ENCODE data around the gene TIMM44.
"Not testable (repeated sequence)": the region's sequence is repeated elsewhere in the genome, so short reads cannot be mapped to it uniquely, and the experiment has no call there.

- TF ChIP-seq TBL1XR1 (IDR thresholded peaks at IDR 0.05; ENCODE audit: low read depth, low read length); CREM (IDR thresholded peaks at IDR 0.05; ENCODE audit: low read depth); HDAC2 (IDR thresholded peaks at IDR 0.05); POLR2A (IDR thresholded peaks at IDR 0.05; ENCODE audit: low read depth, low read length); EZH2 (IDR thresholded peaks at IDR 0.05; ENCODE audit: borderline replicate concordance, control insufficient read depth, low read depth, low read length); NR2C1 (IDR thresholded peaks at IDR 0.05); POLR2AphosphoS5 (IDR thresholded peaks at IDR 0.05; ENCODE audit: low read length); RFX5 (IDR thresholded peaks at IDR 0.05; ENCODE audit: low read depth, low read length); ZNF217 (IDR thresholded peaks at IDR 0.05); EP300 (IDR thresholded peaks at IDR 0.05; ENCODE audit: borderline replicate concordance in 1 of 2, control insufficient read depth in 1 of 2, low read depth in 2 of 2, low read length in 2 of 2): not testable (repeated sequence)
- TF ChIP-seq, protein P1, sequence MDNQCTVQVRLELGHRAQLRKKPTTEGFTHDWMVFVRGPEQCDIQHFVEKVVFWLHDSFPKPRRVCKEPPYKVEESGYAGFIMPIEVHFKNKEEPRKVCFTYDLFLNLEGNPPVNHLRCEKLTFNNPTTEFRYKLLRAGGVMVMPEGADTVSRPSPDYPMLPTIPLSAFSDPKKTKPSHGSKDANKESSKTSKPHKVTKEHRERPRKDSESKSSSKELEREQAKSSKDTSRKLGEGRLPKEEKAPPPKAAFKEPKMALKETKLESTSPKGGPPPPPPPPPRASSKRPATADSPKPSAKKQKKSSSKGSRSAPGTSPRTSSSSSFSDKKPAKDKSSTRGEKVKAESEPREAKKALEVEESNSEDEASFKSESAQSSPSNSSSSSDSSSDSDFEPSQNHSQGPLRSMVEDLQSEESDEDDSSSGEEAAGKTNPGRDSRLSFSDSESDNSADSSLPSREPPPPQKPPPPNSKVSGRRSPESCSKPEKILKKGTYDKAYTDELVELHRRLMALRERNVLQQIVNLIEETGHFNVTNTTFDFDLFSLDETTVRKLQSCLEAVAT (IDR thresholded peaks at IDR 0.05): not testable (repeated sequence)
These were observed 13.4 kb downstream of the TIMM44 start for GRCh38 chr19:7930030-7930429.

Measured in GM12878 (cell line).